ENCODE data around the gene SH2D6.

DNA sequence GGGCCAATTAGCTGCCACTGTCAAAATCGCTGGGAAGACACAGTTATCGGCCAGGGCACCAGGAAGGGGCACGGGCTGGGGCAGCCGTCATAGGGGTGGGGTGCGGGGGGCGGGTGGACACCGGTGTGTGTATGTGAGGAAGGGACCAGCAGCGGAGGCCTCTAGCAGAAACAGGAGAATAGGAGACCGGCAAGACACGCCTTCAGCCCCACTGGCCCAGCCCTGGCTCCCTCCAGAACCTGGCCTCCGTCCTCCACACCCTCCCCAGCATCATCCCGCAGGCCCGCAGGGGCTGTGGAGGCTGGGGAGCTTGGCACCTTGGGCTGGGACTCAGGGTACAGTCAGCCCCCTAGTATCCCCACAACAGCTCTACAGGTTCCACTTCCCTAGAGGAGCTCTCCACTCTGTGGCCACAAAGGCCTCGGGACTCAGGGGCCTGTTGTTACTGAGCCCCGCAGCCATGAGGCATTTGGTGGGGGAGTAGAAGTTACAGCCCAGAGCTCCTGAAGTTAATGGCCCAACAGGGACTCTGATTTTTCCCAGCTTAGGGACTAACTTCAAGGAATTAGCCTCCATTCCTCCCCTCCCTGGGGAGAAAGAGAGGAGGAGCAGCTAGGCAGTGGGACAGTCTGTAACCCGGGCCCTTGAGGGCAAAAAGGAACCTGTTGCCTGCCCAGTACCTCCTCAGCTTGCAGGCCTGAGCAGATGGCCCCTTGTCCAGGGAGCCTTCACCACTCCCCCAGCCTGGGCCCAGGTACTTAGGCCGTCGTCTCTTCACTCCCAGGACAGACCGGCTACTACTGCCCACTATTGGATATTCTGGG lies 19.9 kb downstream of the SH2D6 start:
- TF ChIP-seq GATA3 (IDR thresholded peaks at IDR 0.05; ENCODE audit: low read depth, low read length) (no peak), GATA2 (IDR thresholded peaks at IDR 0.05; ENCODE audit: low read depth, low read length) (no peak)
